Pancreas (tissue), 10 donors: ENCODE results near the gene C19orf25. TPM values are rescaled to one million over a fixed set of nuclear protein-coding genes. Genes with fewer than 3 reads are reported as not detected.

Experiments
- ATAC-seq, 4 donors: fragments of 200-7000 bp; cut with Tn5 transposase; one replicate each; pipeline versions ENCODE4 v1.8.0 to v1.9.1; 2020; ENCODE audit warnings: mild to moderate bottlenecking in 4 of 4, moderate library complexity in 4 of 4
- DNase-seq, 6 donors: peaks; one replicate each; pipeline ENCODE4 v3.0.0-alpha.2; 2020
- FAIRE-seq: peaks from 2 replicates; lab custom pipeline; 2012; peaks lifted over from hg19 to GRCh38; lab: Jason Lieb, UNC
- H3K27ac ChIP-seq, 4 donors: fragments of 200-600 bp; sonication (generic); 1 replicate in 3 of 4; 2 replicates in 1 of 4; pipeline versions ENCODE4 v1.5.0 to v1.8.0; 2020
- H3K27me3 ChIP-seq, 4 donors: fragments of 200-600 bp; one replicate each; pipeline ENCODE4 v1.8.0; 2021
- H3K36me3 ChIP-seq, 3 donors: fragments of 200-600 bp; sonication (generic) in 1 of 3; one replicate each; pipeline versions ENCODE4 v1.5.0 to v1.8.0; 2020 to 2021
- H3K4me1 ChIP-seq, 3 donors: fragments of 200-600 bp; one replicate each; pipeline ENCODE4 v1.8.0; 2021
- H3K4me3 ChIP-seq, 4 donors: fragments of 200-600 bp; sonication (generic) in 2 of 4; one replicate each; pipeline versions ENCODE4 v1.5.0 to v1.8.0; 2020 to 2021
- H3K9me3 ChIP-seq, 4 donors: fragments of 200-600 bp; one replicate each; pipeline ENCODE4 v1.8.0; 2021
- WGBS, 2 donors: extraction: QIAGEN DNeasy Blood & Tissue Kit; methylation state at CpG; one replicate each; pipeline ENCODE4 v1.1.7; 2013; 5-methylcytosine and 5-hydroxymethylcytosine counted together
- intact Hi-C, 3 donors: fragments of 100-400 bp; cut with DNase I; formaldehyde crosslinking; loops; one replicate each; pipeline versions ENCODE4 v1.11.1 to v1.14.2; 2022
- polyA plus RNA-seq, 2 donors: library from polyadenylated mRNA; stranded (reverse); fragments of 200-250 nt; gene quantifications; one replicate each; pipeline ENCODE4 v1.2.3, GENCODE V29; 2013
- total RNA-seq, 6 donors: library from RNA; stranded (reverse); fragmentation: NEBNext Ultra II Directional in 4 of 6; extraction: Animal tissue kit (Norgen Biotek cat#: 25700) in 4 of 6; gene quantifications; one replicate each; pipeline versions ENCODE4 v1.2.1 to v1.2.4, GENCODE V29; 2021 to 2023
- TF ChIP-seq, protein P1 (sequence below), 4 donors: fragments of 200-600 bp; sonication (generic) in 3 of 4; IDR thresholded peaks; one replicate each; pipeline versions ENCODE4 v1.5.0 to v1.8.0; 2021; ENCODE audit warnings: antibody characterized with exemption in 4 of 4
- donor health status: healthy with polysubstance abuse.
- donor health status: DM: no; HTN: no; CAD: no; lungs with moderate emphysema.
- donor health status: DM: no; HTN: no; CAD: no.
- donor health status: control.
- donor health status: control.
- donor health status: Bipolar disorder and iron deficiency.
- donor health status: DM: yes; HTN: yes; CAD: no.
- donor health status: DM: no; HTN: no; CAD: no.
- donor health status: DM: no; HTN: no; CAD: no.
- donor health status: DM: yes; HTN: yes; CAD: no.

Gene C19orf25
- total and polyA plus RNA-seq, 8 donors = 10.7 to 39.0 (median 15.6) TPM

DNA sequence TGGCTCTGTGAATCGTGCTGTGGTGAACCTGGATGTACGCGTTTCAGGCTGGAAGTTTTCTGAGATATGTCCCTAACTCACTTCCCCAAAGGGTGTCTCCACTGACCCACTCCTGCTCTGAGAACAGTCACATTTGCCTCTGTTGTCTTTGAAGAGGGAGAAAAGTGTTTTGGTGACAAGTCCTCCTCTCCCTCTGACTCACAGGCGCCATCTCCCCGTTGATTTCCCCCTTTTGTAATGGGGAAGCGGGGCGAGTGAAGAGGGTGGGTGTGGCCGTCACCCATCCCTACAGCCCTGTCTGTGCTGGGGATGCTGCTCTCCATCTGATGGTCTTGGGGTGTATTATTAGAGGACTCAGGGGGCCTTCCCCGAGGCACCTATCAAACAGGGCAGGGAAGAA is 19.5 kb downstream of the C19orf25 start:
- no peaks in the 10 kb centered on the region for H3K36me3 ChIP-seq
- peaks cover 0 to 4% (median 0%) of the 10 kb centered on the region in 3 donors for H3K4me1 ChIP-seq
- H3K27me3 ChIP-seq = peaks cover 0 to 14% (median 0%) of the 10 kb centered on the region in 4 donors
- intact Hi-C loops = no loop called here
- TF ChIP-seq, protein P1, sequence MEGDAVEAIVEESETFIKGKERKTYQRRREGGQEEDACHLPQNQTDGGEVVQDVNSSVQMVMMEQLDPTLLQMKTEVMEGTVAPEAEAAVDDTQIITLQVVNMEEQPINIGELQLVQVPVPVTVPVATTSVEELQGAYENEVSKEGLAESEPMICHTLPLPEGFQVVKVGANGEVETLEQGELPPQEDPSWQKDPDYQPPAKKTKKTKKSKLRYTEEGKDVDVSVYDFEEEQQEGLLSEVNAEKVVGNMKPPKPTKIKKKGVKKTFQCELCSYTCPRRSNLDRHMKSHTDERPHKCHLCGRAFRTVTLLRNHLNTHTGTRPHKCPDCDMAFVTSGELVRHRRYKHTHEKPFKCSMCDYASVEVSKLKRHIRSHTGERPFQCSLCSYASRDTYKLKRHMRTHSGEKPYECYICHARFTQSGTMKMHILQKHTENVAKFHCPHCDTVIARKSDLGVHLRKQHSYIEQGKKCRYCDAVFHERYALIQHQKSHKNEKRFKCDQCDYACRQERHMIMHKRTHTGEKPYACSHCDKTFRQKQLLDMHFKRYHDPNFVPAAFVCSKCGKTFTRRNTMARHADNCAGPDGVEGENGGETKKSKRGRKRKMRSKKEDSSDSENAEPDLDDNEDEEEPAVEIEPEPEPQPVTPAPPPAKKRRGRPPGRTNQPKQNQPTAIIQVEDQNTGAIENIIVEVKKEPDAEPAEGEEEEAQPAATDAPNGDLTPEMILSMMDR (IDR thresholded peaks at IDR 0.05) = no peak
- WGBS, 2 donors = 82 to 84% methylated on average over 9 of the region's 9 CpGs
- no peak for FAIRE-seq
- no peaks in the 10 kb centered on the region for H3K9me3 ChIP-seq
- no peak for ATAC-seq
- no peak for DNase-seq
- H3K27ac ChIP-seq = no peak overlapping the region
- H3K4me3 ChIP-seq = no peak overlapping the region

DNA sequence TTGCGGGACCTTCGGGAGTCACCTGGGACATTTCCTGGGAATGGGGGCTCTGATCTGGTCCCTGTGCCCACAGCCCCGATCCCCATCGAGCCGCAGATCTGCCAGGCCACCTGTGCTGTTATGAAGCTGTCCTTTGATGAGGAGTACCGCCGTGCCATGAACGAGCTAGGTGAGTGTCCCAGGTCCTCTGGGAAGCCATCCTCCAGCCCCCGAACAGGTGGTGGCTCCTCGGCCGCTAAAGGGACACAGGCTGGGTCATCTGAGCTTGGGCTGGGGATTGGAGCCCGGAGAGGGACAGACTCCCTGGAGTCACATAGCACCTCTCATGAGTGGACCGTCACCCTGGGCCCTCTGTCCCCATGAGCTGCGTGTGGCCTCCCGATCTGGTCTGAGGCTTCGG is 21.1 kb downstream of the C19orf25 start:
- TF ChIP-seq, protein P1 (IDR thresholded peaks at IDR 0.05) = no peak
- FAIRE-seq (no peak), DNase-seq (peak in 1 of 6 donors; percentile 41), ATAC-seq (no peak)
- Histone ChIP-seq H3K27ac (no peak overlapping the region), H3K36me3 (no peaks in the 10 kb centered on the region), H3K27me3 (peaks cover 0 to 14% (median 0%) of the 10 kb centered on the region in 4 donors), H3K4me3 (no peak overlapping the region), H3K4me1 (peaks cover 0 to 9% (median 0%) of the 10 kb centered on the region in 3 donors), H3K9me3 (no peaks in the 10 kb centered on the region)
- WGBS, 2 donors = 67 to 82% methylated on average over 16 of the region's 16 CpGs
- intact Hi-C loops = no loop called here

DNA sequence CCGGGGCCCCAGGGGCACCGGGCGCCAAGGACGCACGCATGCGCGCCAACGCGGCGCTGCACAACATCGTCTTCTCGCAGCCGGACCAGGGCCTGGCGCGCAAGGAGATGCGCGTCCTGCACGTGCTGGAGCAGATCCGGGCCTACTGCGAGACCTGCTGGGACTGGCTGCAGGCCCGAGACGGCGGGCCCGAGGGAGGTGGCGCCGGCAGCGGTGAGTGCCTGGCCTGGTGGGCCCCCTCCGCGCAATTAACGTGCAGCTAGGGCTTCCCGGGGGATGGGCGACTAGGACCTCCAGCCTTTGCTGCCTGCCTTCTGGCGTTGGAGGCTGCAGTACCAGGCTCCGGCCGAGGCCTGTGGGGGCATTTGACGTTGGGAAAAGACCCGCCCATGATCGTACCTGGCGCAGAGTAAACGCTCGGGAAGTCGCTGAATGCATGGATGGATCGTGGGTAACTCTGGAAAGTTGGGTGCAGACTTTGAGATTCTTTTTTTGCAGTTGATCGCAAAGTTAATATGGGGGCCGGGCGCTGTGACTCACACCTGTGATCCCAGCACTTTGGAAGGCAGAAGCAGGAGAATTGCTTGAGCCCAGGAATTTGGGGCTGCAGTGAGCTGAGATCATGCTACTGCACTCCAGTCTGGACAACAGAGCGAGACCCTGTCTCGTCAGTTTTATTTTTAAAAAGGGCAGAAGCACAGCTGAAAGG is 21.8 kb downstream of the C19orf25 start:
- Histone ChIP-seq H3K4me1 (peaks cover 0 to 9% (median 0%) of the 10 kb centered on the region in 3 donors), H3K27me3 (peaks cover 0 to 14% (median under 1%) of the 10 kb centered on the region in 4 donors), H3K9me3 (no peaks in the 10 kb centered on the region), H3K4me3 (no peak overlapping the region), H3K36me3 (no peaks in the 10 kb centered on the region), H3K27ac (no peak overlapping the region)
- WGBS, 2 donors = 9 to 11% methylated on average over 46 to 48 of the region's 48 CpGs
- TF ChIP-seq, protein P1 (IDR thresholded peaks at IDR 0.05) = no peak
- no peak for ATAC-seq
- FAIRE-seq = no peak
- intact Hi-C loops = no loop called here
- peak in 2 of 6 donors; percentile 54 to 67 for DNase-seq

DNA sequence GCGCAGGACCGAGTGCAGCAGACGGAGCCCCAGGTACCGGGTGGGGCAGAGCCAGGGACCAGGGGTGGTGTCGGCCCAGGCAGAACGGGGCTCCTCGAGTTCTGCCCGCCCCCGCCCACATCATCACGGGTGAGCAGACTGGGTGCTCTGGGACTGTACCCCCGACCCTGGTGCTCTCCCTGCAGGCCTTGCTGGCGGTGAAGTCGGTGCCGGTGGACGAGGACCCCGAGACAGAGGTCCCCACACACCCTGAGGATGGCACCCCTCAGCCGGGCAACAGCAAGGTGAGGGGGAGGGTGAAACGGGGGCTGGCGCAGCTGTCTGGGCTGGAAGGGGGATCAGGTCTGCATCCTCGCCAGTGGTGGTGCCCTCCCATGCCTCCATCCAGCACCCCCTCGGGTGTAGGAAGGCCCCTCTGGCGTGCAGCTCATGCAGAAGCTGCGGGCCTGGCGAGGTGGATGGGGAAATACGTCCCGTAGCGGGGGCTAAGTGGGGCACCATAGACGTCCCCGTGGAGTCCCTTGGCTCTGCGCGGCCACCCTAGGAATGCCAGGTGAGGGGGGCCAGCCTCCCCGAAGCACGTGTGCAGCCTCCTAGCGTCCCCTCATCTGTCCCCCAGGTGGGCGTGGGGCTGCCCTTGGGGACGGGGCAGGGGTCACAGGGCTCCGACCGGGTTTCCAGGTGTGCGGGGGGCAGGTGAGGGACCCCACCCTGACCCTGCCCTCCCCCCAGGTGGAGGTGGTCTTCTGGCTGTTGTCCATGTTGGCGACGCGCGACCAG is 22.7 kb downstream of the C19orf25 start:
- Histone ChIP-seq H3K27me3 (peaks cover 0 to 14% (median 1%) of the 10 kb centered on the region in 4 donors), H3K36me3 (no peaks in the 10 kb centered on the region), H3K4me3 (no peak overlapping the region), H3K27ac (no peak overlapping the region), H3K4me1 (peaks cover 0 to 9% (median 0%) of the 10 kb centered on the region in 3 donors), H3K9me3 (no peaks in the 10 kb centered on the region)
- WGBS, 2 donors = 17 to 29% methylated on average over 43 of the region's 43 CpGs
- intact Hi-C loops = no loop called here
- ATAC-seq (no peak), DNase-seq (peak in 2 of 6 donors; percentile 50 to 86), FAIRE-seq (no peak)
- TF ChIP-seq, protein P1 (IDR thresholded peaks at IDR 0.05) = no peak
